Measurements from ENCODE around the gene RRP1B. TPM values are rescaled to one million over a fixed set of nuclear protein-coding genes. Genes with fewer than 3 reads are reported as not detected.

The RRP1B gene
- total and polyA plus RNA-seq, 2 of the 13 experiments (the other 11 are each of a cell fraction or from before 2014, with no cell fraction given), result 16.3 to 46.2 TPM

DNA sequence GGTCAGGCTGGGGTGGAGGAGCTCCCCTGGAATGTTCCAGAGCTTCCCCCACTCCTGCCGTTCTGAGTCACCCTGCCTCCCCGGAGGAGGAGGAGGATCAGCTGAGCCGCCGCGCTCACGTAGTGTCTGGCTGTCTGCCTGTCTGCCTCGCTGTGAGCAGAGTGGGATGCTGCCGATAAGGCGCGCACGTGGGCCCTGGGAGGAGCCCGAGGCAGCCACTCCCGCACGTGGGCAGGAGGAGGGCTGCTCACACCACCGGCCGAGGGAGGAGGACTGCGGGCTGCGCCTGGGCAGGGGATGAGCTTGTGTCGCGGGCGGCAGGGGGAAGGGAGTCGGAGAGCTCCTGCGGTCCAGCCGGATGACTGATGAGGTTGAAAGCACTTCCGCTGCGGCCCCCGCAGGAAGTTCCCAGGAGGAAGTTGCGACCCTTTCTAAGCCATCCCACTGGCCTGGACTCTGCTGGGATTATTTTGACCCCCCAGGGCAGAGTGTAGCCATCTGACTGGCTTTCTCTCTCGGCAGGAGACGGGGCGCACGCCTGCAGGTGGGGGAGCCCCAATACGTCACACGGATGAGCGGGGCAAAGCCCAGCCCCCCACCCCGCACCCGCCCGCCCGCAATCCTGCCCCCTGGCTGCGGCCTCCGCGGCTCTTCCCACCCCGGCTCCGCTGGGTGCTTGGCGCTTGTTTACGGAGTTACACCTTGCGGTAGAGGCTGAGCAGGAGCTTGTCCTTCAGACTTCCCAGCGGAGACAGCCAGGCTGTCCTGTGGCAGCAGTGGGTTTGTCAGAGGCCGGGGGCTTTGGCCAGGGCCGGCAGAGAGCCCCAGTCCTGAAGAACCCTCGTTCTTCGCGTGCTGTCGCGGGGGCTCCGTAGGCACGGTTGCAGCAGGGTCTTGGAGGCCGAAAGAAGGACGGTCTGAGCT lies 69.4 kb downstream of the RRP1B start (continued):
- TF ChIP-seq, protein P1, sequence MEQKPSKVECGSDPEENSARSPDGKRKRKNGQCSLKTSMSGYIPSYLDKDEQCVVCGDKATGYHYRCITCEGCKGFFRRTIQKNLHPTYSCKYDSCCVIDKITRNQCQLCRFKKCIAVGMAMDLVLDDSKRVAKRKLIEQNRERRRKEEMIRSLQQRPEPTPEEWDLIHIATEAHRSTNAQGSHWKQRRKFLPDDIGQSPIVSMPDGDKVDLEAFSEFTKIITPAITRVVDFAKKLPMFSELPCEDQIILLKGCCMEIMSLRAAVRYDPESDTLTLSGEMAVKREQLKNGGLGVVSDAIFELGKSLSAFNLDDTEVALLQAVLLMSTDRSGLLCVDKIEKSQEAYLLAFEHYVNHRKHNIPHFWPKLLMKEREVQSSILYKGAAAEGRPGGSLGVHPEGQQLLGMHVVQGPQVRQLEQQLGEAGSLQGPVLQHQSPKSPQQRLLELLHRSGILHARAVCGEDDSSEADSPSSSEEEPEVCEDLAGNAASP (CRISPR knock-in tag; IDR thresholded peaks at IDR 0.05; ENCODE audit: borderline replicate concordance), result no peak; the same call in 1 of the 2 replicates
- TF ChIP-seq ZNF883 (CRISPR knock-in tag; IDR thresholded peaks at IDR 0.05; ENCODE audit: not compliant biosample characterization) (peak; percentile 60), ZNF337 (CRISPR knock-in tag; IDR thresholded peaks at IDR 0.05; ENCODE audit: borderline replicate concordance, low read depth) (no peak), TRIM22 (IDR thresholded peaks at IDR 0.05) (no peak), CENPT (CRISPR knock-in tag; IDR thresholded peaks at IDR 0.05; ENCODE audit: low read depth) (0 out of 2 replicates have a peak, but pooled peaks have one; percentile 73), ZNF207 (IDR thresholded peaks at IDR 0.05; ENCODE audit: borderline replicate concordance) (no peak), ZBTB7A (CRISPR knock-in tag; IDR thresholded peaks at IDR 0.05) (no peak), ZNF703 (CRISPR knock-in tag; IDR thresholded peaks at IDR 0.05; ENCODE audit: borderline replicate concordance) (no peak), ADNP (CRISPR knock-in tag; IDR thresholded peaks at IDR 0.05) (no peak)
- TF ChIP-seq, protein P2, sequence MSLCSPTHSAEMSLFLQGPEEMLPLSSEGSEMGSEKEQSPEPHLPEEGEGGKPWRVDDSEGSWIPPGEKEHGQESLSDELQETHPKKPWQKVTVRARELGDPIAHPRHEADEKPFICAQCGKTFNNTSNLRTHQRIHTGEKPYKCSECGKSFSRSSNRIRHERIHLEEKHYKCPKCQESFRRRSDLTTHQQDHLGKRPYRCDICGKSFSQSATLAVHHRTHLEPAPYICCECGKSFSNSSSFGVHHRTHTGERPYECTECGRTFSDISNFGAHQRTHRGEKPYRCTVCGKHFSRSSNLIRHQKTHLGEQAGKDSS (CRISPR knock-in tag; IDR thresholded peaks at IDR 0.05; ENCODE audit: borderline replicate concordance, low read depth), result 0 out of 2 replicates have a peak, but pooled peaks have one; percentile 74
- TF ChIP-seq, protein P3, sequence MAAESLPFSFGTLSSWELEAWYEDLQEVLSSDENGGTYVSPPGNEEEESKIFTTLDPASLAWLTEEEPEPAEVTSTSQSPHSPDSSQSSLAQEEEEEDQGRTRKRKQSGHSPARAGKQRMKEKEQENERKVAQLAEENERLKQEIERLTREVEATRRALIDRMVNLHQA (CRISPR knock-in tag; IDR thresholded peaks at IDR 0.05), result no peak
- TF ChIP-seq, protein P4, sequence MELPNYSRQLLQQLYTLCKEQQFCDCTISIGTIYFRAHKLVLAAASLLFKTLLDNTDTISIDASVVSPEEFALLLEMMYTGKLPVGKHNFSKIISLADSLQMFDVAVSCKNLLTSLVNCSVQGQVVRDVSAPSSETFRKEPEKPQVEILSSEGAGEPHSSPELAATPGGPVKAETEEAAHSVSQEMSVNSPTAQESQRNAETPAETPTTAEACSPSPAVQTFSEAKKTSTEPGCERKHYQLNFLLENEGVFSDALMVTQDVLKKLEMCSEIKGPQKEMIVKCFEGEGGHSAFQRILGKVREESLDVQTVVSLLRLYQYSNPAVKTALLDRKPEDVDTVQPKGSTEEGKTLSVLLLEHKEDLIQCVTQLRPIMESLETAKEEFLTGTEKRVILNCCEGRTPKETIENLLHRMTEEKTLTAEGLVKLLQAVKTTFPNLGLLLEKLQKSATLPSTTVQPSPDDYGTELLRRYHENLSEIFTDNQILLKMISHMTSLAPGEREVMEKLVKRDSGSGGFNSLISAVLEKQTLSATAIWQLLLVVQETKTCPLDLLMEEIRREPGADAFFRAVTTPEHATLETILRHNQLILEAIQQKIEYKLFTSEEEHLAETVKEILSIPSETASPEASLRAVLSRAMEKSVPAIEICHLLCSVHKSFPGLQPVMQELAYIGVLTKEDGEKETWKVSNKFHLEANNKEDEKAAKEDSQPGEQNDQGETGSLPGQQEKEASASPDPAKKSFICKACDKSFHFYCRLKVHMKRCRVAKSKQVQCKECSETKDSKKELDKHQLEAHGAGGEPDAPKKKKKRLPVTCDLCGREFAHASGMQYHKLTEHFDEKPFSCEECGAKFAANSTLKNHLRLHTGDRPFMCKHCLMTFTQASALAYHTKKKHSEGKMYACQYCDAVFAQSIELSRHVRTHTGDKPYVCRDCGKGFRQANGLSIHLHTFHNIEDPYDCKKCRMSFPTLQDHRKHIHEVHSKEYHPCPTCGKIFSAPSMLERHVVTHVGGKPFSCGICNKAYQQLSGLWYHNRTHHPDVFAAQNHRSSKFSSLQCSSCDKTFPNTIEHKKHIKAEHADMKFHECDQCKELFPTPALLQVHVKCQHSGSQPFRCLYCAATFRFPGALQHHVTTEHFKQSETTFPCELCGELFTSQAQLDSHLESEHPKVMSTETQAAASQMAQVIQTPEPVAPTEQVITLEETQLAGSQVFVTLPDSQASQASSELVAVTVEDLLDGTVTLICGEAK (IDR thresholded peaks at IDR 0.05), result peak; percentile 75
- TF ChIP-seq, protein P4 (CRISPR knock-in tag; IDR thresholded peaks at IDR 0.05), result peak; percentile 76
